ENCODE data around the gene ADD3.
A peak's percentile ranks its signal among the peaks of the same experiment; 100 is the strongest.

ADD3 gene, protein sequence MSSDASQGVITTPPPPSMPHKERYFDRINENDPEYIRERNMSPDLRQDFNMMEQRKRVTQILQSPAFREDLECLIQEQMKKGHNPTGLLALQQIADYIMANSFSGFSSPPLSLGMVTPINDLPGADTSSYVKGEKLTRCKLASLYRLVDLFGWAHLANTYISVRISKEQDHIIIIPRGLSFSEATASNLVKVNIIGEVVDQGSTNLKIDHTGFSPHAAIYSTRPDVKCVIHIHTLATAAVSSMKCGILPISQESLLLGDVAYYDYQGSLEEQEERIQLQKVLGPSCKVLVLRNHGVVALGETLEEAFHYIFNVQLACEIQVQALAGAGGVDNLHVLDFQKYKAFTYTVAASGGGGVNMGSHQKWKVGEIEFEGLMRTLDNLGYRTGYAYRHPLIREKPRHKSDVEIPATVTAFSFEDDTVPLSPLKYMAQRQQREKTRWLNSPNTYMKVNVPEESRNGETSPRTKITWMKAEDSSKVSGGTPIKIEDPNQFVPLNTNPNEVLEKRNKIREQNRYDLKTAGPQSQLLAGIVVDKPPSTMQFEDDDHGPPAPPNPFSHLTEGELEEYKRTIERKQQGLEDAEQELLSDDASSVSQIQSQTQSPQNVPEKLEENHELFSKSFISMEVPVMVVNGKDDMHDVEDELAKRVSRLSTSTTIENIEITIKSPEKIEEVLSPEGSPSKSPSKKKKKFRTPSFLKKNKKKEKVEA

DNA sequence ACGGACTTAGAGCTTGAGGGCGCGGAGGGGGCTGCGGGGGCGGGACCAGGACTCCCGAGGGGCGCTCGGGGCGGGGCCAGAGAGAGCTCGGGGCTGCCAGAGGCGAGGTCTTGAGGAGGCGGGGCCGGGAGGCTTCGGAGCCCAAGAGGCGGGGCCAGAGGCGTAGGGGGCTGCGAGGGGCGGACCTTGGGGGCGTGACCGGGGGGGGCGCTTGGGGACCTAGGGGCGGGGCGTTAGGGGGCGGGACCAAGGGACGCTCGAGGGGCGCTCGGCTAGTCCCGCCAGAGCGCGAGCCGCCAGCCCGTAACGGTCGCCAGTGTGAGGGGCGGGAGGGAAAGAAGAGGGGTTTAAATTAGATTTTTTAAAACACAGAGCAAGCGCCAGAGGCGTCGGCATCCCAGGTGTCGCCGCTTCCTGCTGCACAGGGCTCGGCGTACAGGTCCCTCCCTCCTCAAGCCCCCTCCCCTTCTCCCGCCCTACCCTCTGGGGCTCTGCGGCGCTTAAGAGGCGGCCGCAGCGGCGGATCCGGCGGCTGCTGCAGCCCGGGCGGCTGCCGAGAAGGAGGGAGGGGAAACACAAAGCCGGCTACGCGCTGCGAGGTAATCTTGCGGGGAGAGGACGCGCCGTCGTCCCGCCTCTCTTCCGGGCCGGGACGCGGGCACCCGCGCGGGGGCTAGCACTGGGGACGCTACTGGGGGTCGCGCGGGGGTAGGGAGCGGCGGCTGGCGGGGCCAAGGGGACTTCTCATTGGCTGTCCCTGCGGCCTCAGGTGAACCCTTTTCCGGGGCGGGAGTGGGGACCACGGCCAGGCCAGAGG lies at the start of gene ADD3:
Gene ADD3 (plus strand): TSS at position 284 of the 817 bp plus-strand sequence. CDS start 92,670 bp downstream, outside the sequence.
- peak; percentile 75 for DNase-seq

DNA sequence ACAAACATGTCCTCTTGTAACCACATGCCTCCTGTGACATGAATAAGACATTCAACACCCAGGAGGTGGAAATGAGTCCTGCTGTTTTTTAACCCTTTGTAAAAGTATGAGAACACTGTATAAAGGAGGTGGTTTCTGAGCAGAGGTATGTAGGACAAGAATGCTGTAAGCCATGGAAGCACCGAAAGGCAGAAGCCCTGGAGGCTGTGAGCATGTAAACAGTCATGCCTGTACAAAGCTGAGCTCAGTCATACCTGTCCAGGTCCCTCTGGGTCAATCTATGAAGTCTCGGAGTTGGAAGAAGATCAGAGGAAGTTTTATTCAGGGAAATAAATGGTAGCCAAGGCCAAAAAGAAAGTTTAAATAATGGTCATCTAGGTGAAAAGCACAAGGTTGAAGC lies 49.7 kb upstream of the ADD3 start:
- no peak for DNase-seq

DNA sequence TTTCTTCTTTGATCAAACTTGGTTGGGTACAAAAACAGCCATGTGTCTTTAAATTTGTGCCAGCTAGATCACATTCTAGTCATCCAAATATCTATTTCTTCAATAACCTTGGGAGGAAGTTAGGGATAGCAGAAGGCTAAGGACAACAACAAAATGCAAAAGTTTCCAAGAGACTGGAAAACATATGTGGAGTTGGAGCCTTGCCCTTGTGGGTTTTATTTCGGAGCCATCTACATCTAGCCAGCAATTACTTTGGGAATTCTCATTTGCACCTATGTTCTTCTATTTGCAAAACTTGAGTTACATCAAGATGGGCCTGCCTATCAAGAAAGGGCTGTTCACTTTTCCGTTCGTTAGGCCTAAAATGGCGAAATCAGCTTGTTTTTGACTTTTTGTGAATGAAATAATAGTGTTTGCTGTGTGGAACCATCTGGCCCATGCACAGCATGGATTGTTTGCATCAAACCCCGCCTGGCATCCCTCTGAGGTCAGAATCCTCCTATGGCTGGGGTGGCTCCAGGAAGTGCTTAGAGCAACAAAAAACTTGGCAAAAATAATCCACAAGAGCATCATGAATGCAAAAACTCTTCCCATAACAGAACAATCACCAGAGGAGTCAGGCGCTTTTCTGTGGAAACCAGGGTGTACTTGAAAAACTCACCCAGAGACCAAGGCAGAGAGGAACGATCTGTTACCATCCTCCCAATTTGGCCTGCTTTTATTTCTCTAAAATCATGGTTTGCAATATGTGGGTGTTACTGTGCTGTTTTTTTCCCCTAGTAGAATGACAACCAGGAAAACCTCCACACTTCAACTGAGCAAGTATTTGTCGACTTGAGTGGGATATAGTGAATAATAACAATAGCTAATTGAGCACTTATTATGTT lies 48.3 kb upstream of the ADD3 start:
- DNase-seq = no peak

DNA sequence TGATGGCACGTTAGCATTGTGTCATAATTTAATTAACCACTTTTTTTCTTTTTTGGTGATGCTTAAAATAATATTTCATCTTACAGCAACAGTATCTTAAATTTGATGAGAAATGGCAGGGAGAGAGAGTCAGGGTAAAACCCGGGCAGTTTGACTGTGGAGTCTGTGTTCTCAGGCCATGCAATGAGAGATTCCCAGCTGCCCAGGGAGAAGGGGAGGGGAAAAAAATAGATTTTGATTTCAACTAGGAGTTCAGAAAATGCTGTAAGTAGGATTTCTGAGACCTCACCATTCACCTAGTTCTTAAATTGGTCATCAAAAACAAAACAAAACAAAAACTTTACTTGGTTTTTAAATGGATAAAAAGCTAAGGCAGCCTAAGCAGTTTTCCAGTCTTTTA lies 47.1 kb upstream of the ADD3 start:
- DNase-seq = no peak

DNA sequence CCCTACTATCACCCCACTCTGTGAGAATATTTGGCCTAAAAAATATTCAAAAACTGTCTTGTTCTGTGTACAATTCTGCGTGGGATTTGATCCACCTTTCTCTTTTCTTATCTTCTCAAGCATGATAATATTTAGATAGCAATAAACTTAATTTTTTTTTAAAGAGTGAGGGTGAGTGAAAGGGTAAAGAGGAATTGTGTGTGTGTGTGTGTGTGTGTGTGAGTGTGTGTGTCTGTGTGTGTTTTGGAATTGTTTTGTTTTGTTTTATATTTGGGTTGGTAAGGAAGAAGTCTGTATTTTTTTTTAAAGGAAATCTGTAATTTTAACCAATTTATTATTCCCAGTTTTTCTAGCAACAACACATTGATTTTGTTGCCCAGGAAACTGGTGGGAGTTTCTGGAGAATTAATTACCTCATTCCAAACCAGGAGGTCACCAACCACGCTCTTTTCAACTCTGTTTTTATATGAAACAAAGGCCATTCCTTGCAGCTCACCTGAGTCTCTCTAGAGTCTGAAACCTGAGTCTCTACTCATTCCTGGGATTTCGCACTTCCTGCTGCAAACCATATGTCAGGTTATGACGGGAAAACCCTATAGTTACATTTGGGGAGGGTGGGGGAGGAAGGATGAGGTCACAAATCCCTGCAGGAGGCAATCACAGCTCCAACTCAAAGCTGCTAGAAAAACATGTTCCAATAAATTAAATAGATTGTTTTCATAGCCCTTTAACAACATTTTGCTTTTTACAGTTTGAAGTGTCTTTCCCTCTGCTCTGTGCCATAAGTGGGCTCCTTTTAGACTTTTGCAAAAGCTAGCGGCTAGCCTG lies 46.4 kb upstream of the ADD3 start:
- no peak for DNase-seq

DNA sequence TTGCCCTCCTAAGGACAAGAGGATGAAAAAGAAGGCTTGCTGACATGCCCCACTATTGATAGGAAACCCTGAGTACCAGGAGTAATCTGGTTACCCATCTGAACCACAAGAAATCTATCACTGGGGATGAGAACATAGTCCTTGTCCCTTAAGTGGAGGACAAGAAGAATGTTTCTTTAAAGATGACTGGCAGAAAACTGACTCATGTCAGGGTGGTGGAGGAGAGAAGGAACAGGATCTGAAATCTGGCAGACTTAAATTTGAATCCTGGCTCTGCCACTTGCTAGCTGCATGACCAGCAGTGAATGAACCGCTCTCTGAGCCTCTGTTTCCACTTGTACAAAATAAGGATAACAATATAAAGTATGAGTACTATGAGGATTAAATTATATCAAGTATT lies 45.5 kb upstream of the ADD3 start:
- DNase-seq = no peak

DNA sequence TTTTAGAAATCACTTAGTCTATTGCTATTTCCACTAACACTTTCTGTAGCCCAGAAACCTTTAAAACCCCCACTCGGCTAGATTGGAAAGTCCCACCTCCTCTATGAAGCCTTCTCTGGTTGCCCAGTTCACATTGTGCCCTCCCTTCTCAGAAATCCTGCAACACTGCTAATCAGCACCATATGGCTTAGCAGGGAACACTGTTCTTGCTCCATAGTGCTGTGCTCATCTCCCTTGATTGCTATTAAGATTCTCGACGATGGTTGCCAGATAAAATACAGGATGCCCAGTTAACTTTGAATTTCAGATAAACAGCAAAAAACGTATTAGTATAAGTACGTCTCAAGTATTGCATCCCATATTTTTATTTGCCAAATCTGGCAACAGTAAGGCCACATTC lies 44.3 kb upstream of the ADD3 start:
- DNase-seq = no peak

DNA sequence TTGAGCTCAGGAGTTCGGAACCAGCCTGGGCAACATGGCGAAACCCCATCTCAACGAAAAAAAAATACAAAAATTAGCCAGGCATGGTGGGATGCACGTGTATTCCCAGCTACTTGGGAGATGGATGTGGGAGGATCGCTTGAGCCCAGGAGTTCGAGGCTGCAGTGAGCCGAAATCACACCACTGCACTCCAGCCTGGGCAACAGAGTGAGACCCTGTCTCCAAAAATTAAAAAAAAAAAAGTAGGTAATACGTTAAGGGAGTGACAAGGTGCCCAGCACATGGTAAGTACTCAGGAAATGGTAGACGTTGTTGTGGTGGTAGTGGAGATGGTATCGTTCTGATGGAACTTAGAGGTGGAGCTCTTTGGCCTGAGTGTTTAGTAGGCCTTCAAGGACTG lies 43.5 kb upstream of the ADD3 start:
- DNase-seq = no peak

DNA sequence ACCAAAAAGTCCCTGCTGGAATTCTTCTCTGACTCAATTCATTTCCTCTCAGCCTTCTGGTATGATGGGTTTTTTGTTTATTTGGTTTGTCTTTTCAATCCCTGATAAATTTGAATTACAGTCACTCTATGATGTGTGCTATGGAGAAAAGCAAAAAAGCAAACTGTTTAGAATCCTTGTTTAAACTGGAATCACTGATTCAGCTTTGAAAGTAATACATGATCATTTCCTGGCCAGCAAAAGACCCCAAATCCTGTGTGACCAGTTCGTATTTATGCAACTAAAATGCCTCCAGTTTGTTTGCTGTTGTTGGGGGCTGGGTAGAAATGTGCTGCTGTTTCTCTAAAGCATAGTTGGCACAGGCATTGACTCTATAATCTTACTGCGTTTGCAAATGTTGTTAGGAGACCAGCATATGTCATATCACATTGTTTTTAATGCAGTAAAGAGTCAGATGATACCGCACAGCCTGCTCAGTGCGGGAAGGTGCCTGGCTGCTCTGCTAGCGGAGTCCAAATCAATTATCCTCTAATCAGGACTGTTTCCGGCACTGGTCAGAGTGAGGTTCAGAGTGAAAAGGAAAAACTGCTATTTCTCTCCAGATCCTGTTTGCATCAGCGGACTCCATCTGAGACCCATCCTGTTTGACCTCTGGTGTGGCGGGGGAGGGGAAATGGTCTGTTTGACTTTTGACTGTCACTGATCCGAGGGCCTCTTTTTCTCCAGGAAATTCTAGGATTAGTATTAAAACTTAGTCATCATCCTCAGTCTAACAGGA lies 40.6 kb upstream of the ADD3 start:
- DNase-seq = no peak

DNA sequence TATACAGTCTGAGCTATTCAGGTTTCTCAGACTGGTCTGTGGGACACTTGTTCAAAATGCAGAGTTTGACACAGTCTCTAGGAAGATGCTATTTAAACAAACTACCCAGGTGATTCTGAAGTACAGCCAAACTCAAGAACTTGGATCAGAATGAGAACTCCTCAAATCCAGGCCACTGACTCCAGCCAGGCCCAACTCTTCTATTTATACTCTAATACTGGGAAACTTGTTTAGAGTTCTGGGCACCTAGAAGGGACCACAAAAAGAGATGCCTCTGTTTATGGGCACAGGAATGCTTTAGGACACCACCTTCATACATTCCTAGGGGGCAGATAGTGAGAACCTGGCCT lies 40.1 kb upstream of the ADD3 start:
- no peak for DNase-seq

DNA sequence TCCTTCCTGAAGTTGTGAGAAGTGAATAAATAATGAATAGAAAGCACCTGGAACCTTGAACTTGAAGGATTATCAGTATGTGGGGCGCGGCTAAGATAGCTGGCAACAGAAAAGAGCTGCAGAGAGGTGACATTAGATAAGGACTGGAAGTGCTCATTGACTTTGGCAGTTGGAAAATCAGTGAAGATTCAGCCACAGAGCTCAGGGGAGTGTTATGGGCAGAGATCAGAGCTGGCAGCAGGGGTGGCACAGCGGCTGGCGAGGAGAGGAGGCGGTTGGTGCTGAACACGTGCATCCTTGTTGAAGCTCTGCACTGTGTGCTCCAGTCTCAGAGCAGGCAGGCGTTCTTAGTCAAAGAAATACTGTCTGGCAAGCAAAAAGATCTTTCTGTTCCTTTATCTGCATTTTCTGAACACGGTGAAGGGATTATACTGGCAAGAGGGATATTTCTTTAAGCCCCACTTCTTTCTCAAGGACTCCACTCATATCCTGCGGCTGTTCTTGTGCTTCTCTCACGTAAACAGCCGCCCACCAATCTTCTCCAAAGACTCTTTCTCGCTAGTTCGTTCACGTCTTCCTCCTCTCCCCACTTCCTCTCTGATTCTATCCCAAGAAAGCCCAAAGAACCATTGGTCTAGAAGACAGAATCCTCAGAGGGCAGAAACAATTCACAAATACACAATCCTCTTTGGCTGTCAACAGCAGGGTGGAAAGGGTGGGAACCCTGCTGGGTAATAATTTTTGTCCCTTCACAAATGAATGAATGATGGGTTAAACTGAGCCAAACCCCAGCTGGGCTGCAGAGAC lies 38.6 kb upstream of the ADD3 start:
- DNase-seq = no peak

DNA sequence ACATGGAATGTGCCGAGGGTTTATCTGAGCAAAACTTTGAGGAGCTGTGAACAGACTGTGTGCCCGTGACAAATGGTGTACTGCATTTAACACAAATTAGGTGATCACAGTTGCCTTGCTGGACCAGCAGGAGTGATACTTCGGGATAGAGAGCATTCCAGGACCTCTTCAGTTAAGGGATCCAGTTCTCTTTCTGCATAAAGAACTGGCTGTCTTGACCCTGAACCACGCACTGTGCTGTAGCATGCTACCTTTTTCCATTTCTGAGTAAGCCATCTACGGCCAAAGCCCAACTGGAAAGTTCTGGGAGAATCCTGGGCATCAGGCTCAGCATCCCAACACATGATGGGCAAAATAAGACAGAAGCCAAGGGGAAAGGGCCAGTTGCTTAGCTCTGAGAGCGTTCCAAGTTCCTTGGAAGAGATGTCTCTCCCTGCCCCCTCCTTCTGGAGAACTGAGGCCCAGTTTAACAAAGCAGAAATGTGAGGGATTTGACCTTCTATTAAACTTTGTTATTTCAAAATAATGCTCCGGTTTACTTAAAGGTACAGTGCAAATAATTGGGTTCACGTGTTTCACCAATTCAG lies 37.9 kb upstream of the ADD3 start:
- no peak for DNase-seq

DNA sequence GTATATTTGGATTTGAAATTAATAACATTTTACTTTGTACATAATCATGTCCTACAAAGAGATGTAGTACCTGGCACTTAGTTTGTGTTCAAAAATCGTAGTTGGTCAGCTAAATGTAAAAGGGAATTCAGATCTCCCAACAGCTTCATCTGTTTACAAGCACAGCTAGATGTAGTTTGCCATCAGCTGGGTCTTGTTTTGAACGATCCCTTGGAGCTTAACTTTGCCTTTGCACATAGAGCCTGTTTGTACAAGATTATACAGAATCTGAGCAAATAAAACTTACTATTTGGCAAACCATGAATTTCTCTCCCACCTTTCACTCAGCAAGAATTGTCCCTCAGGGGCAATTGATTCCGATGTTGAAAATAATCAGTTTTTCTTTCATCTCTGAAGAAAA lies 36.1 kb upstream of the ADD3 start:
- no peak for DNase-seq

DNA sequence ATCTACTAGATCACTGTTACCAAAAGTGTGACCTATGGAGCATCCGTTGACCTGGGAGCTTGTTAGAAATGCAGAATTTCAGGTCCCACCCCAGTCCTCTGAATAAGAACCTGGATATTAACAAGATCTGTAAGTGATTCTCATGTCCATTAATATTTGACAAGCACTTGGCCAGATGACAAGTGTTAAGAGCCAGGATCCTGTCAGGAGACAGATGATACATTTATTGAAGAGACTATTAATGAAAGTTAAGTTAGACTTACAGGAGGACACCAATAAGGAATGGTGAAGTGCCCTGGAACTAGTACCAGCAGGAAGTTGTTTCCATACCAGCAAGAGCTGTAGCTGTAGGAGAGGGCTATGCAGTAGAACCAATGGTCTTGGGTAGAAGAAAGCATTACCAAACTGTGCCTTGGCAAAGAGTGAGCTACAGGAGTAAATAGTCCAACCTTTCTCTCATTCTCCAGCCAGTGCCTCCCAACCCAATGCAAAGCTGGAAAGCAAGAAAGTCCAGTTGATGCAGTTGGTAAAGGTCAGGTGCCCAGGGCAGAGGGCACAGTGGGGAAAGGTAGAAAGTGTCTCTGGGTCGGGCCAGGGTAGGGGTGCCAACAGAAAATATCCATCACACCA lies 35.3 kb upstream of the ADD3 start:
- DNase-seq = no peak

DNA sequence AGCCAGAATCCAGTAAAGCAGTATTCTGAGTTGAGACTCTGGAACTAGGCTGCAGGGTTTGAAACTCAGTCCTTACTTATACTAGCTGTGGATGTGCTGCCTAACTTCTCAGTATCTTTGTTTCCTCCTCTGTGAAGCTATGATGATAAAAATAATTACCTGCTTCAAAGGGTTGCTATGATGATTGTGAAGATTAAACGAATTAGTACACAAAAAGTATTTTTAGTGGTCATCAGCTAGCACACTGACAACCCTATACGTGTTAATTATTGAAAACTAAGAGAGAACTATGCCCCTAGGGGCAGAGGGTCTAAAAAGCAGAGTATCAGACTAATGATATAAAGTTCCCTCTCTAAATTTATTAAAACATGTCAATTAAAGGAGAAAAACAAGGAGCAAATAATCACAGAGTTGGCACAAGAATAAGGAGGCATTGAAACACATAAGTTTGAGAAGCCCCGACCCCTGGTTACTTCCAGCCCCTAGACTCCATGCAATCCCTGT lies 34.4 kb upstream of the ADD3 start:
- DNase-seq = no peak

DNA sequence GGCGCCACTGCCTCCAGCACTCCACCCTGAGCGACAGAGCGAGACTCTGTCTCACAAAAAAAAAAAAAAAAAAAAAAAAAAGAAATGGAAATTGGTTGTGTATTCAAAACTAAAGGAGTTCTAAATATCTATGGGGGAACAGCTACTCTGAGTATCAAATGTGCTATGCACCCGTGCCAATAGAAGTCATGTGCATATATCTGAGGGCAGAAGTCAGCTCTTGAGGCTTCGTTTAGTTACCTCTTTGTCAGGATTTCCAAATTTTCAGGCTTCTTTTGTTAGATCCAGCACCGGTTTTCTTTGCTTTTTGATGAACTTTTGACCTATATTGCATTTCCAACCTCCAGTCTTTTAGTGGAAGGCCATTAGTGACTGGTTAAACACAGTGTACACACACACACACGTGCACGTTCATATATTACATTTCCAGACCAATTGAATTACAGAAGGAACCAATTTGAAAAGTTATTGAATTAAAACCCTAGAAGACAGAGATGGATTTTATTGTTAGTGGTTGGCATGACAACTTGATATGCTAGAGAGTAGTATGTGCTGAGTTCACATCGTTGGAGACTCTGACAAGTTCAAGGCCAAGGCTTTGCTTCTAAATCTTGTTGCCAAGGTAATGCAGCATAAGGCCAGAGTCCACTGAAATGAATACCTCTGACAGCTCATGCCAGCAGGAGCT lies 33.1 kb upstream of the ADD3 start:
- no peak for DNase-seq

DNA sequence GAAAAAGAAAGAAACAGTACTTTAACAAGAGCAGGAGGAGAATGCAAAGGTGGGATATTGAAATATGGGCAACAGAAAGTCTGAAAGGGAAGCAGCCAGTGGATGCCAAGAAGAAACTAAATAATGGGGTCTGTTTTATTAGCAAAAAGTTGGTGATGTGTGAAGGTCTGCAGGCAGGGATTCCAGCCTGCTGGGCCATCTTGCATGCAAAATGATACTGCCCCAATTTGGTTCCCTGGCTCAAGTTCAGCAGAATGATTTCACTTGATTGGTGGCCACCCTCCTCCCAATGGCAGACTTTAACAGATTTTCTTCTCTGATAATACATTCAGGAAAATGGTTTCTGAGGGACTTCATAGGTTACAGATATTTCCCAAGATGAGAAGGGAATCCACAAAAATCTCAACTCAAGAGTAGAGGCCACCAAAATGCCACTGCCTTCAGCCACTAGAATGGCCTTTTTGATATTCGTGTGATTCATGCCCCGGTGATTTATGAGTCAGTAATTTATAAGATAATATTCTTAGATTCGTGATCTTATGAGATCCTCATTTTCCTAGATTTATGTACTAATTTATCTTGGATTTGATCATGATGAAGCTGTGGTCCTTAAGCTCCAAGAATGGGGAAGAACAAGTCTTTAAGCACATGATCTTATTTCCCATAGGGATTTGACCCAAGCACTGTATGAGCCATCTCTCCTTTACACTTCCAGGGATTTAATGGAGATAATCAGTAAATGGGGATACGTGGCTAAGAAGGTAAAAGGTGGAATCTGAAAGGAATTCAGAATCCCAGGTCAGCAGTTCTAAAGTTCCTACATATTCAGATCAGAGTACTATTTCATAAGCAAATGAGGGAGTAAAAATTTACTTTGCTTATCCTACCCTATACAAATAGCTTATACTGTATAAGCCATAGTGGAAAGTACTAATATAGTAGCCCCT lies 32.3 kb upstream of the ADD3 start:
- DNase-seq = no peak

Measured in NK-92 treated with Interleukin-12 subunit alpha and Interleukin-12 subunit beta, amount 100 ng/mL, for 24 hours (cell line).